Islet of Langerhans (tissue), 1 donor: ENCODE data around the gene TPD52L1.

Source experiments
- FAIRE-seq: peaks from one replicate; lab custom pipeline; 2011; peaks lifted over from hg19 to GRCh38; lab: Jason Lieb, UNC

TPD52L1 gene

GRCh38 chr6:125245523-125246264, 92.1 kb downstream of the TPD52L1 start:
- no peak for FAIRE-seq

- FAIRE-seq, result no peak
Measured at GRCh38 chr6:125246566-125246965, 93.0 kb downstream of the TPD52L1 start.

- no peak for FAIRE-seq
Measured at GRCh38 chr6:125248136-125248535, 94.6 kb downstream of the TPD52L1 start.

GRCh38 chr6:125250511-125250910, 96.9 kb downstream of the TPD52L1 start:
- no peak for FAIRE-seq

GRCh38 chr6:125251516-125252220, 98.1 kb downstream of the TPD52L1 start:
- no peak for FAIRE-seq

- FAIRE-seq, result no peak
Measured at GRCh38 chr6:125252891-125253290, 99.3 kb downstream of the TPD52L1 start.

GRCh38 chr6:125253881-125254280, 100.3 kb downstream of the TPD52L1 start:
- FAIRE-seq, result no peak

GRCh38 chr6:125254321-125254720, 100.7 kb downstream of the TPD52L1 start:
- FAIRE-seq, result no peak

- no peak for FAIRE-seq
Measured at GRCh38 chr6:125255201-125255600, 101.6 kb downstream of the TPD52L1 start.

- FAIRE-seq, result no peak
Measured at GRCh38 chr6:125257351-125257750, 103.8 kb downstream of the TPD52L1 start.

GRCh38 chr6:125258651-125259353, 105.2 kb downstream of the TPD52L1 start:
- FAIRE-seq, result no peak

GRCh38 chr6:125259354-125259736, 105.8 kb downstream of the TPD52L1 start:
- FAIRE-seq, result no peak

- no peak for FAIRE-seq
Measured at GRCh38 chr6:125262016-125263013, 108.7 kb downstream of the TPD52L1 start.

GRCh38 chr6:125264476-125264875, 110.9 kb downstream of the TPD52L1 start:
- FAIRE-seq, result no peak

- FAIRE-seq, result no peak
Measured at GRCh38 chr6:125267806-125268523, 114.4 kb downstream of the TPD52L1 start.

GRCh38 chr6:125268765-125269164, 115.2 kb downstream of the TPD52L1 start:
- no peak for FAIRE-seq

- FAIRE-seq, result no peak
Measured at GRCh38 chr6:125269328-125269985, 115.9 kb downstream of the TPD52L1 start.

- no peak for FAIRE-seq
Measured at GRCh38 chr6:125270380-125270779, 116.8 kb downstream of the TPD52L1 start.

GRCh38 chr6:125271486-125272159, 118.0 kb downstream of the TPD52L1 start:
- no peak for FAIRE-seq

GRCh38 chr6:125273251-125273650, 119.7 kb downstream of the TPD52L1 start:
- FAIRE-seq, result no peak
